WTC11 (cell line): ENCODE measurements around the gene TMEM52B. TPM values are rescaled to one million over a fixed set of nuclear protein-coding genes. Genes with fewer than 3 reads are reported as not detected.

Experiments used
- ATAC-seq: fragments of 200-7000 bp; cut with Tn5 transposase; 2 replicates; pipeline ENCODE4 v1.10.0; 2021; ENCODE audit warnings: mild to moderate bottlenecking, moderate library complexity
- CTCF ChIA-PET: fragments of 300-600 bp; sonication (Branson Sonifier 250); formaldehyde crosslinking; loops from one replicate; lab custom pipeline; 2021; ENCODE audit warnings: antibody characterized with exemption; lab: Charles Lee
- POLR2A ChIA-PET: fragments of 350-600 bp; sonication (Branson Sonifier 250); formaldehyde crosslinking; loops from one replicate; lab custom pipeline; 2021; ENCODE audit warnings: antibody characterized with exemption; lab: Charles Lee
- DNase-seq: peaks from one replicate; pipeline ENCODE4 v3.0.0; 2021; ENCODE audit warnings: low spot score
- H3K27ac Mint-ChIP-seq: 2 replicates; pipeline ENCODE4 v1.8.0; 2021; ENCODE audit warnings: mixed read lengths
- H3K27me3 Mint-ChIP-seq: 2 replicates; pipeline ENCODE4 v1.8.0; 2021; ENCODE audit warnings: low read depth, mild to moderate bottlenecking, moderate library complexity, mixed read lengths
- H3K36me3 Mint-ChIP-seq: 2 replicates; pipeline ENCODE4 v1.8.0; 2021; ENCODE audit warnings: mixed read lengths
- H3K4me1 Mint-ChIP-seq: 2 replicates; pipeline ENCODE4 v1.8.0; 2022; ENCODE audit warnings: mixed read lengths
- H3K4me3 Mint-ChIP-seq: 2 replicates; pipeline ENCODE4 v1.8.0; 2021; ENCODE audit warnings: mild to moderate bottlenecking, moderate library complexity, mixed read lengths
- H3K9me3 Mint-ChIP-seq: 2 replicates; pipeline ENCODE4 v1.8.0; 2021; ENCODE audit warnings: mixed read lengths
- ARID4B ChIP-seq: sonication (generic); formaldehyde crosslinking; IDR thresholded peaks from 2 replicates; pipeline ENCODE4 v1.8.0; 2023; ENCODE audit warnings: missing genetic modification reagents, mild to moderate bottlenecking, borderline replicate concordance
- E2F1 ChIP-seq: sonication (generic); formaldehyde crosslinking; IDR thresholded peaks from 2 replicates; pipeline ENCODE4 v1.8.0; 2022; ENCODE audit warnings: mild to moderate bottlenecking, missing genetic modification reagents
- E2F4 ChIP-seq: sonication (generic); formaldehyde crosslinking; IDR thresholded peaks from 2 replicates; pipeline ENCODE4 v1.8.1; 2022; ENCODE audit warnings: low read depth, mild to moderate bottlenecking, moderate library complexity, missing genetic modification reagents, borderline replicate concordance
- NFATC4 ChIP-seq: fragments of 250-450 bp; sonication (Bioruptor Pico); IDR thresholded peaks from 2 replicates; pipeline ENCODE4 v1.9.0; 2021; ENCODE audit warnings: mild to moderate bottlenecking
- NR3C1 ChIP-seq: sonication (generic); formaldehyde crosslinking; conservative IDR thresholded peaks from 2 replicates; pipeline ENCODE4 v1.8.1; 2023; ENCODE audit warnings: low read depth, mild to moderate bottlenecking, missing genetic modification reagents
- OVOL2 ChIP-seq: fragments of 250-450 bp; sonication (Bioruptor Pico); IDR thresholded peaks from 2 replicates; pipeline ENCODE4 v1.9.0; 2021; ENCODE audit warnings: mild to moderate bottlenecking, borderline replicate concordance
- PRDM15 ChIP-seq: sonication (generic); formaldehyde crosslinking; IDR thresholded peaks from 2 replicates; pipeline ENCODE4 v1.8.0; 2022; ENCODE audit warnings: missing genetic modification reagents
- SOX15 ChIP-seq: fragments of 250-450 bp; sonication (Bioruptor Pico); IDR thresholded peaks from 2 replicates; pipeline ENCODE4 v1.9.0; 2021; ENCODE audit warnings: mild to moderate bottlenecking
- TEAD1 ChIP-seq: sonication (generic); formaldehyde crosslinking; IDR thresholded peaks from 2 replicates; pipeline ENCODE4 v1.8.0; 2022; ENCODE audit warnings: mild to moderate bottlenecking, missing genetic modification reagents
- TEAD4 ChIP-seq: sonication (generic); formaldehyde crosslinking; IDR thresholded peaks from 2 replicates; pipeline ENCODE4 v1.8.0; 2022; ENCODE audit warnings: mild to moderate bottlenecking, missing genetic modification reagents
- ZNF121 ChIP-seq: sonication (generic); formaldehyde crosslinking; IDR thresholded peaks from 2 replicates; pipeline ENCODE4 v1.8.0; 2023; ENCODE audit warnings: missing genetic modification reagents
- ZNF138 ChIP-seq: sonication (generic); formaldehyde crosslinking; conservative IDR thresholded peaks from 2 replicates; pipeline ENCODE4 v1.8.1; 2022; ENCODE audit warnings: mild to moderate bottlenecking, moderate library complexity, missing genetic modification reagents
- ZNF232 ChIP-seq: sonication (generic); formaldehyde crosslinking; IDR thresholded peaks from 2 replicates; pipeline ENCODE4 v1.8.0; 2022; ENCODE audit warnings: mild to moderate bottlenecking, missing genetic modification reagents
- total RNA-seq: library from RNA; stranded (reverse); gene quantifications from 3 replicates; pipeline ENCODE4 v1.2.3, GENCODE V29; 2021
- TF ChIP-seq, protein P1 (sequence below): sonication (generic); formaldehyde crosslinking; IDR thresholded peaks from 2 replicates; pipeline ENCODE4 v1.8.1; 2023; ENCODE audit warnings: mild to moderate bottlenecking, missing genetic modification reagents, moderate library complexity
- TF ChIP-seq, protein P2 (sequence below): fragments of 250-450 bp; sonication (Bioruptor Pico); conservative IDR thresholded peaks from 2 replicates; pipeline ENCODE4 v1.9.0; 2021; ENCODE audit warnings: mild to moderate bottlenecking
- TF ChIP-seq, protein P3 (sequence below): sonication (generic); formaldehyde crosslinking; IDR thresholded peaks from 2 replicates; pipeline ENCODE4 v1.8.1; 2023; ENCODE audit warnings: mild to moderate bottlenecking, missing genetic modification reagents, borderline replicate concordance
- TF ChIP-seq, protein P4 (sequence below): sonication (generic); formaldehyde crosslinking; IDR thresholded peaks from 2 replicates; pipeline ENCODE4 v1.8.1; 2022; ENCODE audit warnings: missing genetic modification reagents, borderline replicate concordance

TMEM52B gene
- total RNA-seq, 1 experiment from 2014 or later: not detected

DNA sequence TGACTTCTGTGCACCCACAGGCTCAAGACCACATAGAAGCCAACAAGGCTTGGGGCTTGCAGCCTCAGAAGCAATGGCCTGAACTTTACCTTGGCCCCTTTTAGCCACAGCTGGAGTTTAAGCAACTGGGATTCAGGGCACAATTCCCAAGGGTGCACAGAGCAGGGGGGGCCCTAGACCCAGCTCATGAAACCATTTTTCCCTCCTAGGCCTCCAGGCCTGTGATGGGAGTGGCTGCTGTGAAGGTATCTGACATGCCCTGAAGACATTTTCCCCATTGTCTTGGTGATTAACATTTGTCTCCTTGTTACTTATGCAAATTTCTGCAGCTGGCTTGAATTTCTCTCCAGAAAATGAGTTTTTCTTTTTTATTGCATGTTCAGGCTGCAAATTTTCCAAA lies 55.7 kb downstream of the TMEM52B start:
- ChIA-PET CTCF (no interaction called here), POLR2A (no interaction called here)
- Mint-ChIP-seq H3K36me3 (peaks cover 44% of the 10 kb centered on the region), H3K27me3 (peaks cover 6% of the 10 kb centered on the region), H3K9me3 (peaks cover 41% of the 10 kb centered on the region), H3K4me3 (no peak overlapping the region), H3K4me1 (no peaks in the 10 kb centered on the region), H3K27ac (no peak overlapping the region)
- DNase-seq (no peak), ATAC-seq (no peak)
- TF ChIP-seq TEAD1 (CRISPR knock-in tag) (no peak), NFATC4 (CRISPR knock-in tag) (no peak), ZNF138 (CRISPR knock-in tag) (no peak), PRDM15 (CRISPR knock-in tag) (no peak), ZNF121 (CRISPR knock-in tag) (no peak), E2F4 (CRISPR knock-in tag) (no peak), ARID4B (CRISPR knock-in tag) (no peak), SOX15 (no peak), ZNF232 (CRISPR knock-in tag) (no peak), OVOL2 (no peak), TEAD4 (CRISPR knock-in tag) (no peak), E2F1 (CRISPR knock-in tag) (no peak), NR3C1 (CRISPR knock-in tag) (no peak)
- TF ChIP-seq, protein P1, sequence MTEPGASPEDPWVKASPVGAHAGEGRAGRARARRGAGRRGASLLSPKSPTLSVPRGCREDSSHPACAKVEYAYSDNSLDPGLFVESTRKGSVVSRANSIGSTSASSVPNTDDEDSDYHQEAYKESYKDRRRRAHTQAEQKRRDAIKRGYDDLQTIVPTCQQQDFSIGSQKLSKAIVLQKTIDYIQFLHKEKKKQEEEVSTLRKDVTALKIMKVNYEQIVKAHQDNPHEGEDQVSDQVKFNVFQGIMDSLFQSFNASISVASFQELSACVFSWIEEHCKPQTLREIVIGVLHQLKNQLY (CRISPR knock-in tag): no peak
- TF ChIP-seq, protein P2, sequence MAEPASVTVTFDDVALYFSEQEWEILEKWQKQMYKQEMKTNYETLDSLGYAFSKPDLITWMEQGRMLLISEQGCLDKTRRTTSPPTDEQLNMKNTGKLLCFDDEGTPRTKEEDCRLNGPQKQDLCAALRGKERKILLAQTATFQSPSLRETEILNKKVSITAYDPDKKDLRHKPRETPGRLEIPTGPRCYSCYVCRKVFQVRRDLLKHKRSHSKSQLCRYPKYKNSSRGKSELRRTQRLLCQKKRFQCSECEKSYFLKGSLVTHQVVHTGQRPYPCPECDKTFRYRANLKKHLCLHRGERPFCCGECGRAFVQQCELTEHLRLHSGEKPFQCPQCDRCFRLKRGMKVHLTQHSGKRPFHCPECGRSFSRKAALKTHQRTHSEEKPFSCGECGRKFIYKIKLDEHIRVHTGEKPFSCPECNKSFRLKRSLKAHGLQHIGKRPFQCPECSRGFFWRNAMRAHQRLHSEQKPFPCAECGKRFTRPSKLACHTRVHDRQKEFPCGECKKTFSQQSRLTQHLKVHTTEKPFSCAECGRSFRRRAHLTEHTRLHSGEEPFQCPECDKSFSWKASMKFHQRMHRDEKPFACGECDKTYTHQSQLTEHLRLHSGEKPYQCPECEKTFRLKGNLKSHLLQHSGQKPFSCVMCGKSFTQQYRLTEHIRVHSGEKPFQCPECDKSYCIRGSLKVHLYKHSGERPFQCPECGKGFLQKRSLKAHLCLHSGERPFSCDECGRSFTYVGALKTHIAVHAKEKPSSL (CRISPR knock-in tag): no peak
- TF ChIP-seq, protein P3, sequence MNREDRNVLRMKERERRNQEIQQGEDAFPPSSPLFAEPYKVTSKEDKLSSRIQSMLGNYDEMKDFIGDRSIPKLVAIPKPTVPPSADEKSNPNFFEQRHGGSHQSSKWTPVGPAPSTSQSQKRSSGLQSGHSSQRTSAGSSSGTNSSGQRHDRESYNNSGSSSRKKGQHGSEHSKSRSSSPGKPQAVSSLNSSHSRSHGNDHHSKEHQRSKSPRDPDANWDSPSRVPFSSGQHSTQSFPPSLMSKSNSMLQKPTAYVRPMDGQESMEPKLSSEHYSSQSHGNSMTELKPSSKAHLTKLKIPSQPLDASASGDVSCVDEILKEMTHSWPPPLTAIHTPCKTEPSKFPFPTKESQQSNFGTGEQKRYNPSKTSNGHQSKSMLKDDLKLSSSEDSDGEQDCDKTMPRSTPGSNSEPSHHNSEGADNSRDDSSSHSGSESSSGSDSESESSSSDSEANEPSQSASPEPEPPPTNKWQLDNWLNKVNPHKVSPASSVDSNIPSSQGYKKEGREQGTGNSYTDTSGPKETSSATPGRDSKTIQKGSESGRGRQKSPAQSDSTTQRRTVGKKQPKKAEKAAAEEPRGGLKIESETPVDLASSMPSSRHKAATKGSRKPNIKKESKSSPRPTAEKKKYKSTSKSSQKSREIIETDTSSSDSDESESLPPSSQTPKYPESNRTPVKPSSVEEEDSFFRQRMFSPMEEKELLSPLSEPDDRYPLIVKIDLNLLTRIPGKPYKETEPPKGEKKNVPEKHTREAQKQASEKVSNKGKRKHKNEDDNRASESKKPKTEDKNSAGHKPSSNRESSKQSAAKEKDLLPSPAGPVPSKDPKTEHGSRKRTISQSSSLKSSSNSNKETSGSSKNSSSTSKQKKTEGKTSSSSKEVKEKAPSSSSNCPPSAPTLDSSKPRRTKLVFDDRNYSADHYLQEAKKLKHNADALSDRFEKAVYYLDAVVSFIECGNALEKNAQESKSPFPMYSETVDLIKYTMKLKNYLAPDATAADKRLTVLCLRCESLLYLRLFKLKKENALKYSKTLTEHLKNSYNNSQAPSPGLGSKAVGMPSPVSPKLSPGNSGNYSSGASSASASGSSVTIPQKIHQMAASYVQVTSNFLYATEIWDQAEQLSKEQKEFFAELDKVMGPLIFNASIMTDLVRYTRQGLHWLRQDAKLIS (CRISPR knock-in tag): no peak
- TF ChIP-seq, protein P4, sequence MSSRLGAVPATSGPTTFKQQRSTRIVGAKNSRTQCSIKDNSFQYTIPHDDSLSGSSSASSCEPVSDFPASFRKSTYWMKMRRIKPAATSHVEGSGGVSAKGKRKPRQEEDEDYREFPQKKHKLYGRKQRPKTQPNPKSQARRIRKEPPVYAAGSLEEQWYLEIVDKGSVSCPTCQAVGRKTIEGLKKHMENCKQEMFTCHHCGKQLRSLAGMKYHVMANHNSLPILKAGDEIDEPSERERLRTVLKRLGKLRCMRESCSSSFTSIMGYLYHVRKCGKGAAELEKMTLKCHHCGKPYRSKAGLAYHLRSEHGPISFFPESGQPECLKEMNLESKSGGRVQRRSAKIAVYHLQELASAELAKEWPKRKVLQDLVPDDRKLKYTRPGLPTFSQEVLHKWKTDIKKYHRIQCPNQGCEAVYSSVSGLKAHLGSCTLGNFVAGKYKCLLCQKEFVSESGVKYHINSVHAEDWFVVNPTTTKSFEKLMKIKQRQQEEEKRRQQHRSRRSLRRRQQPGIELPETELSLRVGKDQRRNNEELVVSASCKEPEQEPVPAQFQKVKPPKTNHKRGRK (CRISPR knock-in tag): no peak
